Caco-2 (cell line): ENCODE measurements around the gene EHBP1. TPM values are rescaled to one million over a fixed set of nuclear protein-coding genes. Genes with fewer than 3 reads are reported as not detected.

Experiments
- BruUV-seq: library from RNA; stranded (reverse); fragments of 400-500 nt; replicated peaks from 2 replicates; lab custom pipeline; 2021; lab: Mats Ljungman, UMichigan
- CTCF ChIA-PET: fragments of 300-600 bp; sonication (Branson Sonifier 250); formaldehyde crosslinking; loops from one replicate; lab custom pipeline; 2022; ENCODE audit warnings: antibody characterized with exemption; lab: Charles Lee
- POLR2A ChIA-PET: fragments of 300-600 bp; sonication (Branson Sonifier 250); formaldehyde crosslinking; loops from one replicate; lab custom pipeline; 2022; ENCODE audit warnings: antibody characterized with exemption; lab: Charles Lee
- DNase-seq, 2 experiments: peaks; one replicate each; pipeline versions ENCODE4 v3.0.0 to v3.0.0-alpha.2; 2020 to 2022
- H3K27me3 ChIP-seq: replicated peaks from 2 replicates; pipeline ENCODE4 v1.6.0; 2011; ENCODE audit warnings: low read length; ENCODE audit not compliant: control insufficient read depth, insufficient read depth
- H3K36me3 ChIP-seq: 2 replicates; pipeline ENCODE4 v1.5.1; 2011; ENCODE audit warnings: low read length; ENCODE audit not compliant: control insufficient read depth, insufficient read depth
- H3K4me1 ChIP-seq: fragments of 250-450 bp; sonication (Bioruptor Pico); 2 replicates; pipeline ENCODE4 v1.5.1; 2020; ENCODE audit warnings: mild to moderate bottlenecking
- H3K4me3 ChIP-seq: 2 replicates; pipeline ENCODE4 v1.5.1; 2011; ENCODE audit warnings: low read depth, mild to moderate bottlenecking, control low read depth, low read length
- H3K9me3 ChIP-seq: fragments of 250-450 bp; sonication (Bioruptor Pico); 2 replicates; pipeline ENCODE4 v1.5.1; 2020; ENCODE audit warnings: mild to moderate bottlenecking, moderate library complexity
- H3K27ac Mint-ChIP-seq: one replicate; pipeline ENCODE4 v1.8.0; 2022; ENCODE audit warnings: mixed read lengths; ENCODE audit not compliant: unreplicated experiment
- H3K27me3 Mint-ChIP-seq: one replicate; pipeline ENCODE4 v1.8.0; 2022; ENCODE audit warnings: mixed read lengths; ENCODE audit not compliant: insufficient read depth, unreplicated experiment
- H3K36me3 Mint-ChIP-seq: one replicate; pipeline ENCODE4 v1.8.0; 2022; ENCODE audit warnings: mild to moderate bottlenecking, mixed read lengths; ENCODE audit not compliant: insufficient read depth, unreplicated experiment
- H3K4me1 Mint-ChIP-seq: one replicate; pipeline ENCODE4 v1.8.0; 2022; ENCODE audit warnings: low read depth, mixed read lengths; ENCODE audit not compliant: unreplicated experiment
- H3K4me3 Mint-ChIP-seq: one replicate; pipeline ENCODE4 v1.8.0; 2022; ENCODE audit warnings: mild to moderate bottlenecking, moderate library complexity, mixed read lengths; ENCODE audit not compliant: unreplicated experiment
- H3K9me3 Mint-ChIP-seq: one replicate; pipeline ENCODE4 v1.8.0; 2022; ENCODE audit warnings: mixed read lengths; ENCODE audit not compliant: unreplicated experiment
- CTCF ChIP-seq, 2 experiments: fragments of 200-600 bp in 1 of 2; IDR thresholded peaks; 1 replicate in 1 of 2; 2 replicates in 1 of 2; pipeline versions ENCODE4 v1.5.1 to v1.8.0; 2011 to 2022; ENCODE audit warnings: antibody characterized with exemption in 1 of 2, control low read depth in 1 of 2, inconsistent platforms in 1 of 2, low read depth in 1 of 2, low read length in 1 of 2, mild to moderate bottlenecking in 1 of 2, moderate library complexity in 1 of 2; ENCODE audit not compliant: insufficient read depth in 1 of 2, severe bottlenecking in 1 of 2, unreplicated experiment in 1 of 2
- intact Hi-C: fragments of 100-400 bp; cut with micrococcal nuclease; formaldehyde crosslinking; loops from one replicate; pipeline ENCODE4 v1.10.0; 2022; ENCODE audit not compliant: unreplicated experiment
- total RNA-seq: library from RNA; stranded (reverse); gene quantifications from 2 replicates; pipeline ENCODE4 v1.2.3, GENCODE V29; 2022

Gene EHBP1
- total RNA-seq, 1 experiment from 2014 or later = 120 TPM

GRCh38 chr2:63035169-63035568 lies 329.7 kb downstream of the EHBP1 start:
- CTCF ChIA-PET = no interaction called here
- no peaks in the 10 kb centered on the region for H3K9me3 ChIP-seq
- H3K27me3 ChIP-seq = no peaks in the 10 kb centered on the region
- no peak overlapping the region for H3K4me3 ChIP-seq
- intact Hi-C loops = no loop called here
- Mint-ChIP-seq H3K27ac (no peak overlapping the region), H3K4me3 (no peak overlapping the region), H3K36me3 (no peaks in the 10 kb centered on the region), H3K4me1 (no peaks in the 10 kb centered on the region), H3K9me3 (no peaks in the 10 kb centered on the region), H3K27me3 (no peaks in the 10 kb centered on the region)
- no TSS peak for BruUV-seq
- no peaks in the 10 kb centered on the region for H3K36me3 ChIP-seq
- no peak for DNase-seq
- H3K4me1 ChIP-seq = no peaks in the 10 kb centered on the region
- no peak for TF ChIP-seq CTCF (IDR thresholded peaks at IDR 0.05; ENCODE audit: insufficient read depth in 1 of 2, low read depth in 1 of 2, low read length in 1 of 2, severe bottlenecking in 1 of 2, unreplicated experiment in 1 of 2)
- POLR2A ChIA-PET = no interaction called here

GRCh38 chr2:63035660-63036059 lies 330.1 kb downstream of the EHBP1 start:
- no peak overlapping the region for H3K27ac Mint-ChIP-seq
- no peaks in the 10 kb centered on the region for H3K9me3 ChIP-seq
- H3K36me3 Mint-ChIP-seq = no peaks in the 10 kb centered on the region
- no peak overlapping the region for H3K4me3 Mint-ChIP-seq
- POLR2A ChIA-PET = no interaction called here
- BruUV-seq = no TSS peak
- intact Hi-C loops = no loop called here
- H3K36me3 ChIP-seq = no peaks in the 10 kb centered on the region
- no peak overlapping the region for H3K4me3 ChIP-seq
- CTCF ChIA-PET = no interaction called here
- no peaks in the 10 kb centered on the region for H3K4me1 ChIP-seq
- no peaks in the 10 kb centered on the region for H3K27me3 ChIP-seq
- no peak for TF ChIP-seq CTCF (IDR thresholded peaks at IDR 0.05; ENCODE audit: insufficient read depth in 1 of 2, low read depth in 1 of 2, low read length in 1 of 2, severe bottlenecking in 1 of 2, unreplicated experiment in 1 of 2)
- no peaks in the 10 kb centered on the region for H3K9me3 Mint-ChIP-seq
- H3K4me1 Mint-ChIP-seq = no peaks in the 10 kb centered on the region
- no peaks in the 10 kb centered on the region for H3K27me3 Mint-ChIP-seq
- no peak for DNase-seq

- Mint-ChIP-seq H3K27me3 (no peaks in the 10 kb centered on the region), H3K27ac (no peak overlapping the region), H3K36me3 (no peaks in the 10 kb centered on the region), H3K4me1 (no peaks in the 10 kb centered on the region), H3K9me3 (no peaks in the 10 kb centered on the region), H3K4me3 (no peak overlapping the region)
- Histone ChIP-seq H3K4me1 (peaks cover 5% of the 10 kb centered on the region; the same call in 1 of the 2 replicates), H3K9me3 (no peaks in the 10 kb centered on the region), H3K4me3 (no peak overlapping the region), H3K36me3 (no peaks in the 10 kb centered on the region), H3K27me3 (no peaks in the 10 kb centered on the region)
- BruUV-seq = no TSS peak
- TF ChIP-seq CTCF (IDR thresholded peaks at IDR 0.05; ENCODE audit: insufficient read depth in 1 of 2, low read depth in 1 of 2, low read length in 1 of 2, severe bottlenecking in 1 of 2, unreplicated experiment in 1 of 2) = no peak
- CTCF ChIA-PET = no interaction called here
- intact Hi-C loops = no loop called here
- POLR2A ChIA-PET = no interaction called here
- no peak for DNase-seq
Measured at GRCh38 chr2:63038034-63038433, 332.5 kb downstream of the EHBP1 start.
